ENCODE data around the gene CD44. TPM values are rescaled to one million over a fixed set of nuclear protein-coding genes. Genes with fewer than 3 reads are reported as not detected.

CD44 gene
- total and polyA plus RNA-seq, 10 of the 15 experiments (the other 5 are each of a cell fraction or from before 2014, with no cell fraction given), result 57.1 to 293 (median 120) TPM

DNA sequence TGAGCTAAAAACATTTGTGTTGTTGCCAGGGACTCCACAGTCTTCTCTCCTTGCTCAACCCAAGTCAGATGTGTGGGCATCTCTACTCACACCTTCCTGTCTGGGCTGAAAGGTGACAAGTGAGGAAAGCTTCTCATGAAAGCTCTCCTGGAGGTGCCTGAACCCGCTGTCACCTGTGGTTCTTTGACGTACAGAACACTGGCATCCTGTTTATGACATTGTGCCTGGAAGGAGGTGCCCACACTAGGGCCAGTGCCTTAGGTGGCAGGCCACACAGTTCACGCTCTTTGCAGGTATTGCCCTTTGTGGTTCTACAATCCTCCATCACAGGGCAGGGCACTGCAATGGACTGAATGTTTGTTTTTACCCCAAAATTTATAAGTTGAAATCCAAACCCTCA is 108.5 kb downstream of the CD44 start:
- H3K9me3 ChIP-seq (replicated peaks; ENCODE audit: control insufficient read depth, insufficient read depth, low read length), result peaks cover 4% of the 10 kb centered on the region; the same call in 1 of the 3 replicates
- TF ChIP-seq CHD2 (IDR thresholded peaks at IDR 0.05; ENCODE audit: borderline replicate concordance, low read depth, low read length) (no peak), ZNF24 (IDR thresholded peaks at IDR 0.05) (no peak), RCOR1 (conservative IDR thresholded peaks at IDR 0.05; ENCODE audit: low read depth, low read length) (no peak)
- TF ChIP-seq, protein P1, sequence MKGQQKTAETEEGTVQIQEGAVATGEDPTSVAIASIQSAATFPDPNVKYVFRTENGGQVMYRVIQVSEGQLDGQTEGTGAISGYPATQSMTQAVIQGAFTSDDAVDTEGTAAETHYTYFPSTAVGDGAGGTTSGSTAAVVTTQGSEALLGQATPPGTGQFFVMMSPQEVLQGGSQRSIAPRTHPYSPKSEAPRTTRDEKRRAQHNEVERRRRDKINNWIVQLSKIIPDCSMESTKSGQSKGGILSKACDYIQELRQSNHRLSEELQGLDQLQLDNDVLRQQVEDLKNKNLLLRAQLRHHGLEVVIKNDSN (IDR thresholded peaks at IDR 0.05; ENCODE audit: borderline replicate concordance, extremely low read length, insufficient read depth, low read depth, low read length), result no peak
- TF ChIP-seq, protein P2, sequence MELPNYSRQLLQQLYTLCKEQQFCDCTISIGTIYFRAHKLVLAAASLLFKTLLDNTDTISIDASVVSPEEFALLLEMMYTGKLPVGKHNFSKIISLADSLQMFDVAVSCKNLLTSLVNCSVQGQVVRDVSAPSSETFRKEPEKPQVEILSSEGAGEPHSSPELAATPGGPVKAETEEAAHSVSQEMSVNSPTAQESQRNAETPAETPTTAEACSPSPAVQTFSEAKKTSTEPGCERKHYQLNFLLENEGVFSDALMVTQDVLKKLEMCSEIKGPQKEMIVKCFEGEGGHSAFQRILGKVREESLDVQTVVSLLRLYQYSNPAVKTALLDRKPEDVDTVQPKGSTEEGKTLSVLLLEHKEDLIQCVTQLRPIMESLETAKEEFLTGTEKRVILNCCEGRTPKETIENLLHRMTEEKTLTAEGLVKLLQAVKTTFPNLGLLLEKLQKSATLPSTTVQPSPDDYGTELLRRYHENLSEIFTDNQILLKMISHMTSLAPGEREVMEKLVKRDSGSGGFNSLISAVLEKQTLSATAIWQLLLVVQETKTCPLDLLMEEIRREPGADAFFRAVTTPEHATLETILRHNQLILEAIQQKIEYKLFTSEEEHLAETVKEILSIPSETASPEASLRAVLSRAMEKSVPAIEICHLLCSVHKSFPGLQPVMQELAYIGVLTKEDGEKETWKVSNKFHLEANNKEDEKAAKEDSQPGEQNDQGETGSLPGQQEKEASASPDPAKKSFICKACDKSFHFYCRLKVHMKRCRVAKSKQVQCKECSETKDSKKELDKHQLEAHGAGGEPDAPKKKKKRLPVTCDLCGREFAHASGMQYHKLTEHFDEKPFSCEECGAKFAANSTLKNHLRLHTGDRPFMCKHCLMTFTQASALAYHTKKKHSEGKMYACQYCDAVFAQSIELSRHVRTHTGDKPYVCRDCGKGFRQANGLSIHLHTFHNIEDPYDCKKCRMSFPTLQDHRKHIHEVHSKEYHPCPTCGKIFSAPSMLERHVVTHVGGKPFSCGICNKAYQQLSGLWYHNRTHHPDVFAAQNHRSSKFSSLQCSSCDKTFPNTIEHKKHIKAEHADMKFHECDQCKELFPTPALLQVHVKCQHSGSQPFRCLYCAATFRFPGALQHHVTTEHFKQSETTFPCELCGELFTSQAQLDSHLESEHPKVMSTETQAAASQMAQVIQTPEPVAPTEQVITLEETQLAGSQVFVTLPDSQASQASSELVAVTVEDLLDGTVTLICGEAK (IDR thresholded peaks at IDR 0.05; ENCODE audit: borderline replicate concordance), result no peak
- no peak overlapping the region for H3K9ac ChIP-seq (ENCODE audit: control insufficient read depth, insufficient read depth, low read length)
- 59% methylated on average over 3 of the region's 3 CpGs for WGBS (ENCODE audit: insufficient coverage, insufficient replicate concordance, low lambda C conversion rate, missing lambda C conversion rate)
- no peak overlapping the region for H3K27ac ChIP-seq (ENCODE audit: control insufficient read depth, insufficient read depth)
- BruUV-seq (replicated peaks), result no TSS peak
- SMC1A ChIA-PET (ENCODE audit: uncharacterized antibody, unreplicated experiment), result interaction anchor here (1.0 to 2.2 kb wide), 3 partner anchors 10 to 74 kb away, joined by 3 to 11 read pairs (median 5); no protein-coding TSS in a partner anchor
- H2AFZ ChIP-seq (ENCODE audit: control insufficient read depth, low read depth, low read length), result no peak overlapping the region
- no peaks in the 10 kb centered on the region for H3K4me1 ChIP-seq (ENCODE audit: control insufficient read depth, insufficient read depth, low read length)
- intact Hi-C loops (cut with micrococcal nuclease; ENCODE audit: unreplicated experiment), result no loop called here
- ATAC-seq (no peak), FAIRE-seq (no peak), DNase-seq (ENCODE audit: low read depth, low spot score) (no peak)
- RAD21 ChIA-PET (ENCODE audit: unreplicated experiment), result no interaction called here
- POLR2A ChIA-PET, result no interaction called here
- in situ Hi-C loops (cut with MboI), result no loop called here
- CTCF ChIA-PET, result interaction anchor here (1.1 to 2.4 kb wide), 3 partner anchors 9 to 66 kb away, joined by 3 to 8 read pairs (median 3); no protein-coding TSS in a partner anchor
- no peaks in the 10 kb centered on the region for H3K27me3 ChIP-seq (replicated peaks in 1 of 2; ENCODE audit: control insufficient read depth in 2 of 2, insufficient read depth in 2 of 2, low read length in 1 of 2)
- no peaks in the 10 kb centered on the region for H3K36me3 ChIP-seq (ENCODE audit: control insufficient read depth in 2 of 2, insufficient read depth in 2 of 2, low read length in 1 of 2)
- H3K79me2 ChIP-seq (ENCODE audit: control insufficient read depth, insufficient read depth, low read length), result no peaks in the 10 kb centered on the region
- H4K20me1 ChIP-seq (ENCODE audit: control insufficient read depth, insufficient read depth), result no peaks in the 10 kb centered on the region
- H3K4me3 ChIP-seq, result no peak overlapping the region
- no peak overlapping the region for H3K4me2 ChIP-seq (ENCODE audit: control insufficient read depth, insufficient read depth)

Data from GM12878 (cell line).